GM19239 (cell line): ENCODE measurements around the gene NRARP.

Experiments
- DNase-seq: peaks from one replicate; pipeline ENCODE4 v3.0.0; 2011; ENCODE audit warnings: low spot score; ENCODE audit not compliant: insufficient read length
- FAIRE-seq: peaks from 2 replicates; lab custom pipeline; 2011; peaks lifted over from hg19 to GRCh38; lab: Jason Lieb, UNC

Gene NRARP

DNA sequence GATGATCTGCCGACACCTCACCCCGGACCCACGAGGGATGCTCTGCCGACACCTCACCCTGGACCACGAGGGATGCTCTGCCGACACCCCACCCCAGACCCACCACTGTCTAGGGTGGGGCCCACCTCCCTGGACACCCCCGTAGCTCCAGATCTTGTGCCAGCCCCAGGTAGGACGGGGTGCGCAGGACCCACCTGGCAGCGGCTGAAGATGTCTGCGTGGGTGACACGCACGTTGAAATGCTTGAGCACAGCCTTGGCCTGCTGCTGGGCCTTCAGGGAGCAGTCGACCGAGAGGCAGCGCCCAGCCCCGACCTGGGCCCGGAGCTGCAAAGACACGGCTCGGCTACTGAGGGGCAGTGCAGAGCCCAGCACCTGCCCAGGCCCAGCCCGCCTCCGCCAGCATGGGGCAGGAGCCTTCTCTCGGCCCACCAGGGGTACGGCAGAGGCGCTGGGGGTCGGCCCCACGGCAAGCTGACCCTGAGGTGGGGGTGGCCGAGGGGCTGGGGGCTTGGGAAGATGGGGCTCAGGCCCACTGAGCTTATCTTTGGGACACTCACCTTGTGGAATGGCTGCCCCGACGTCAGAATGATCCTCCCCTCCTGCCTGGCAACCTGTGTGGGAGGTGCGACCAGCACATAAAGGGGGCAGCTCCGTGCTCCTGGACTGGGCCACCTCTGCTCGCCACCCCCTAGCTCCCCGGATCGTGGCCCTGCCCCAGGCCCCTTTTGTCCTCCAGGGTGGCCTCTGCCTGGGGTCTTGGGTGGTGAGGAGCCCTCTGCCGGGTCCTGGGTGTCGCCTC lies 21.7 kb upstream of the NRARP start:
- DNase-seq (no peak), FAIRE-seq (no peak)

DNA sequence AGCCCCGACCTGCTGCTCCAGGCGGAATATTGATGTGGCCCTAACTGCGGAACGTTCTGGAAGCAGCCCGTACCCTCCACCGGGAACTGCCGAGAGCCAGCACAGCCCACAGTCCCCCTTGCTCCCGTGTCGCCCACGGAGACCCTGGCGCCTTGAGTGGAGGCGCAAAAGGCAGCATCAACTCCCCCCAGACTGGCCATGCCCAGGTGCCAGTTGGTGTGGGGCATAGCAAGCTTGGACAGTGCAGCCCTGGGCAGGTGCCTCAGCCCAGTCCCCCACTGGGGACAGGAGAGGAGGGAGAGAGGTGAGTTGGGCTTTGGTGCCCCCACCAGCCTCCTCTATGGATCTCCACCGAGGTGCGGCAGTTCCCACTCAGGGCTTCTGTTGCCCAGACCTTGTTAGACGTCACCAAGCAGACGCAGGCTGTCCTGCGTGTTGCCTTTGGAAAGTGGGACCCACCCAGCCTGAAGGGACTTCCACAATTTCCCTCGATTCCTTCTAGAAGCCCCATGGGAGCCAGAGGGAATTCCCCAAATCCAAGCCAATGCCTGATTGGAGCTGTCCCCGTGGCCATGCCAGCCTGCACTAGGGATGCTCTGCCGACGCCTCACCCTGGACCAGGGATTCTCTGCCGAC lies 19.8 kb upstream of the NRARP start:
- FAIRE-seq = no peak
- DNase-seq = no peak

DNA sequence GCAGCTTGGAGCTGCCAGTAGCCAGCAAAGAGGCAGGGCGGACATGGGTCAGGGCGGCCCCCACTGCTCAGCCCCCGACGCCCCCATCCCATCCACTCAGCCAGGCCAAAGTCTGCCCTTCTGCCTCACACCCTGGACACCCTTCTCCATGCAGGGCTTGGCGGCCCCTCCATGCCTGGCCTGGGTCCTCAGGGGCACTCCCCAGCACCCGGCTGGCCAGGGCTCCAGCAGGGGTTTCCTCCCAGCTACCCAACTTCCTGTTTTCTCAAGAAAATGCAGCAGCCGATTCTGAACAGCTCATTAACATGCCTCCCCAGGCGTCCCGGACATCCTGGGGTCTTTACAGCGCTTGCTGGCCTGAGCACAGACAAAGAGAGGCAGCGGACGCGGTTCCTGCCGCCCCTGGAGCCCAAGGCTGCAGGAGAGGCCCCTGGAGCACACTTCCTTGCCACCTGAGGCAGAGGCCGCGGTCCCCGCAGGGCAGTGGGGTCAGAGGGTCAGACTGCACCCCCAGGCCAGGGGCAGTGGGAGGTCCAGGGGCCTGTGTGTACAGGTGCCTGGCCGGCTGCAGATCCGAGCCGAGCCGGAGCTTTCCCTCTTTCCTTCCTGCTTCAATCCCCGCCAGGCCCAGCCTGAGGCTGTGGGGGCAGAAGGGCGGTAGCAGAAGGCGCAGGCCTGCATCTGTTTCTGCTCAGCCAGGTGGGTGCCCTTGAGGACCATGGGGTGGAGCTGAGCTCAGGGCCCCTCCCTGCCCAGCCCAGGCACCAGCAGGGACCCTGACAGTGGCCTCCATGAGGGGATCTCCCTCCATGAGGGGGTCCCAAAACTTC lies 18.7 kb upstream of the NRARP start:
- DNase-seq (peak; percentile 63), FAIRE-seq (no peak)

DNA sequence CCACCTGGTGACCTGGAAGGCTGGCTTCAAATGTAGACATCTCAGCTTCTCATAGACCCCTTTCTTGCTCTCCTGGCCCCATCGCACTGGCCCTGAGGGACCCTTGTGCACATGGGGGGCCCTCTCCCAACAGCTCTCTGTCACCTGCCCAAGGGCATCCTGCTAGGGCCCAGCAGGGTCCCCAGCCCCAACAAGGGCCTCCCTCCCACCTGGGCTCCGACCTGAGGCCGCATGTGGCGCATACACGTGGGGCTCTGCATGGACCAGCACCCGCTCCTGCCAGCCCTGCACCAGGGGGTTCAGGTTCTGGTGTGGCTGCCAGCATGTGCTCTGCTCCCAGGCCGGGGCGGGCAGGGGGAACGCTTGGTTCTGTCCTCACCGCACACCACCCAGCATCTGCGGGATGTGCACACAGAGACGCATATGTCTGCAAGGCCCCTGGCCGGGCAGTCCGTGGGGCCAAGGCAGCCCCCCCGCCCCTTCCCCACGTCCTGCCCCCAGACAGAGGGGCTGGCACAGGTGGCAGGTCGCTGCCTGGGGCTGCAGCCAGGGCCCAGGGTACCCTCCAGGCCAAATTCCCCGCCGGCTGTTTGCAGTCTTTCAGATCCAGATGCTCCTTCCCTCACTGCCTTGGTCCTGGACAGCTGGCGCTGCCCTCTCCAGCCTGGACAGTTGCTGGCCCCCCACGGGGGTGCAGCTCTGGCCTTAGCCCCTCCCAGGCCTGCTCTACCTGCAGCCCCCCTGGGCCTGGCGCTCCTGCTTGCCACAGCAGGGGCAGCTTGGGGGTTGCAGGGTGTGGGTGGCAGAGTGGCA lies 17.9 kb upstream of the NRARP start:
- FAIRE-seq (no peak), DNase-seq (no peak)

DNA sequence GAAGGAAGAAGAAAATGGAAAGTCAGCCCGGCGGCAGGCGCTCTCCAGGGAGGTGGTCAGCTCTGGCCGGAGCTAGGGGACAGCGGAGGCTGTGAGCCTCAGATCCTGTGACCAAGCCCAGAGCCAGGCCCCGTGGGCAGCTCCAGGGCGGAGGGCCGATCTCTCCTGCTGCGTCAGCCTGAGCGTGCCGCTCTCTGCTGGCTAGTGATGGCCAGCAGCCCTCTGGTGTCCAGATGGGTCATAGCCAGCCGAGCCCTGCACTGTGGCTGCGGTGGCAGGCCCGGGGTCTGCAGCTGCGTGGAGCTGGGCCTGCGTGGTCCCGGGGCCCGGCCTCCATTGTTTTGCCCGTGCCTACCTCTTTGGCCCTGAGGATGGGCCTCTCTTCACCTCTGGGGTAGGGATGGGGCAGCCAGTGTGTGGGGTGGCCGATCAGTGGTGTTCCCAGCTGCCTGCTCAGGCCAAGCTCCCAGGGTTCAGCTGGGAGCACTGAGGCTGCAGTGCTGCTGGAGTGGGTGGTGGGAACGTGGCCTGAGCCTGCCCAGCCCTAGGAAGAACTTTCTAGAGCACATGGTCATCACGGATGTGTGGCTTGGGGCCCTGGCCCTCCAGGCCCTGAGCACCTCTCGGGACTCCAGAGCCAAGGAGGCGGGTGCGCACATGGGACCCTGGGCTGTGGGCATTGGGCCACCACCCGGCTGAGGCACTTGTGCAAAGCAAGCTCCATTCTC lies 17.1 kb upstream of the NRARP start:
- DNase-seq (no peak), FAIRE-seq (no peak)

DNA sequence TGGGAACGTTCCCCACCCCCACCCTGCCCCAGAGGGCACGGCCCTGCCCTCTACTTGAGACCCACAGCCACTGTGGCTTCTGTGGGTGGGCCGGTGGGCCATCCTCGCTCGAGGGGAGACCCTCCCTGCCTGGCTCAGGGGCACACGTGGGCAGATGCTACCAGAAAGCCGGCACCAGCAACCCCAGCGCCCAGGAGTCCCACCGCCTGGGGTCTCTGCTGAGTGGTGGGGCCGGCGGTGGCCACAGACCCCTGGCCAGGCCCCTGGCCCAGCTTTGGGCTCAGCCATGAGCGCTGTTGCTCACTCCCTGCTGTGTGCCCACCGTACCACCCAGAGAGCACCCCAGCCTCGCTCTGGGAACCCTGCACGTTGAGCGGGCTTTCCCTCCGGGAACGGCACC lies 16.5 kb upstream of the NRARP start:
- no peak for DNase-seq
- no peak for FAIRE-seq

DNA sequence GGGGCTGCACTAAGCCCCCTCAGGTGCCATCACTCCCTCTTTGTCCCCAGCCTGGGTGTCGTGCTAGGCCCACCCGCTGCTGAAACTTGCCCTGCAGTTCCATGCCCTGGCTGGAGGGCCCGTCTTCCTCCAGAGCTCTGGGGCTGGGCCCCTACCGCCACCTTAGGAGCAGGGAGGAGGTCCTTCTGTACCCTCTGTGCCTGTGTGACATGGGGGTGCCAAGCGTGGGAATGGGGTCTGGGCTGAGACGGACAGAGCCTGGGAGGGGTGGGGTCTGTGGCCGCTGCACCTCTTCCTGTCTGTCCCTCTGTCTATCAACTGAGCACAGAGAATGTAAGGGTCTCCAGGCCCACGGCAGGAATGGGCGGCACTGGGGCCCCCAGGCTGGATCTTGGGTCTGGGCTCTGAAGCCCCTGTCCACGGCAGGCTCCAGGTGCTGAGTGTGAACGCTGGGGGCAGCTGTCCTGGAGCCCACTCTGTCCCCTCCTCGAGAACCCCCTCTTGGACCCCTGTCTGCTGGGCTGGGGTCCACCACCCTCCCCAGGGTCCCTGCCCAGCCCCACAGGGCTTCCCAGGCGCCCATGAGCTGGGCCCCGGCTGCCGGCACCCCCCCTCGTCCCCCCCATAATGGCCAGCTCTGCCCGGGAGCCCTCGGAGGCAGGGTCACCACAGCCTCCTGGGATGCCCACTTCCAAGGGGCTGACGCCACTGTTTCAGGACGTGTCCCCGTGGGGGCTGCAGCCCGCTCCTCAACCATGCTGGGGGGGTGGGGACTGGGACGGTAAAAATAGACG lies 15.8 kb upstream of the NRARP start:
- DNase-seq (no peak), FAIRE-seq (no peak)

DNA sequence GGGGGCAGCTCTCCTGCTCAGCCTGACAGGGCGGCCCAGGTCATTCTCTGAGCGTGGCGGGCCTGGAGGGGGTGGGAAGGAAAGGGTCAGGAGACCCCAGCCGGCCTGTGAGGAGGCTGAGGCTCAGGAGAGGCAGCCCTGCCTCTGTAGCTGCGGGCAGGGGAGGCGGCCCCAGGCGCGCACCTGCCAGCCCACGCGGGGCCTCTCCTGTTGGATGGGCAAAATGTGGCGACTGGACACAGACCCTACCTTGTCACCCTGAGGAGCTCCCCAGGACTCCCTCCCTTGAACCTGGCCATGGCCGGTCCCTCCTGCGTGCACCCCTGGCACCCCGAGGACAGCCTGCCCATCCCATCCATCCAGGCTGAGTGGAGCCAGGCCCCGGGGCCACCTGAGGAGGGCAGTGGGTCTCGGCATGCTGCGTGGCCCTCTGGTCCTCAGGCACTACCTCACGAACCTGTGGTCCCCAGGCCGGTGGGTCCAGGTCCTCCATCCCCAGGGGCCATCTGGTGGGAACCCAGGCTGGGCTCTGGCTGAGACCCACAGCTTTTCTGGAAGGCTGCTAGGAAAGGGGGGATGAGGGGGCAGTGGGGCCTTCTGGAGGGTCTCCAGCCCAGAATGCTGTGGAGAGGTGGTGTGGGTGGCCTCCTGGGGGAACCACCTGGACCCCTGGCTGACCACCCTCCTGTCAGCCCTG lies 15.1 kb upstream of the NRARP start:
- DNase-seq (no peak), FAIRE-seq (no peak)

DNA sequence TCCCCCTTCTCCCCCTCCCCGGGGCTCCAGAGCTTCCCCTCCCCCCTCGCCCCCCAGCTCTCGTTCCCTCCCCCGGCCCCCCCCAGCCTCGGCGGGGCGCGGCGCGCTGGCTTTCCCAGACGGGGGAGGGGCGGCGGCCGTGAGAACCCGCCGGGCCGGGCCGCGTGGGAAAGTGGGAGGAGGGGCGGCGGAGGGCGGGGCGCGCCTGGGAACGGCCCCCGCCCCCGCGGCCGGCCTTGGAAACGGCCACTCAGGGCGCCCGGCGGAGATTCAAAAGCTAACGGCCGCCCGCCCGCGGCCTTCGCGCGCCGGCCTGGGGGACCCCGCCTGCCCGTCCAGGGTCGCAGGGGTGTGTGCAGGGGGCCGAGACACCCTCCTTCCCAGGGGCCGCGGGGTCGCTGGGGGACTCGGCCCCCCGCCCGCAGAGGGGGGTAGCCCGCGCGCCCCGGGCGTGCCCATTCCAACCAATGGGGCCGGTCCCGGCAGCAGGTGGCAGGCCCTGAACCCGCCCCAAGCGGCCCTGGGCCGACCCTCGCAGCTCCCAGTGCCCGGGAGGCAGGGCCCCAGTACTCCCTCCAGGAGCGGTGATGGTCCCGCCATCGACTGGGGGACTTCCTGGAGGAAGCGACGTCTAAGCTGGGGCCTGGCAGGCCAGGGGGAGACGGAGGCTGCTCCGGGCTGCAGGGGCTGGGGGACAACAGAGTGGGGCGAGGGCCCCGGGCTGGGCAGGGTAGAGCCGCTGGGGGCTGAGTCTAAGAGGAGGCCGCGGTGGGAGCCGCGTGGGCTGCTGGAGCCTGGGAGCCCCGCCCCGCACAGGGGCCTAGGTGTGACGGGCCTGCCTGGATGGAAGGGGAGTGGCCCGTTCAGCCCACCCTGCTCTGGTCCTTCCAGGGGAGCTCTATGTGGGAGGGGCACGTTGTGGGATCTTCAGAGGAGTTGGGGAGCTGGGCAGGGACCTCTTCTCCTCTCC lies 14.2 kb upstream of the NRARP start:
- DNase-seq = peak; percentile 84
- FAIRE-seq = no peak

DNA sequence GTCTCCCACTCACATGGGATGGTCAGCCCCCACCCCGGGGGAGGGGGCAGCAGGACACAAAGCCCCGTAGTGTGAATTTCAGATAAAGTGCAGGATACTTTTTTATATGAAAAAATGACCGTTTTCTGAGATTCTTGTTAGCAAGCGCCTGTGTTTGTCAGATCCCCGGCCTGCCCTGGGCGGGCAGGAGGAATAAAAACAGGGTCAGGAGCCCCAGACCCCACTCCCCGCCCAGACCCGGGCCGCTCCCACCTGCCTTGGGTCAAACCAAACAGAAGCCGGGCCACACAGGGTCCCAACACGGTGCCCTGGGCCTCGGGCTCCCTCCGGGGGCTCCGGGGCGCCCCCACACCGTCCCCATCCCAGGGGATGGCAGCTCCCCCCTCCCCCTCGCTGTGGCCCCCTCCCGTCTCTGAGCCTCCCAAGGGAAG lies 13.5 kb upstream of the NRARP start:
- DNase-seq (no peak), FAIRE-seq (no peak)

DNA sequence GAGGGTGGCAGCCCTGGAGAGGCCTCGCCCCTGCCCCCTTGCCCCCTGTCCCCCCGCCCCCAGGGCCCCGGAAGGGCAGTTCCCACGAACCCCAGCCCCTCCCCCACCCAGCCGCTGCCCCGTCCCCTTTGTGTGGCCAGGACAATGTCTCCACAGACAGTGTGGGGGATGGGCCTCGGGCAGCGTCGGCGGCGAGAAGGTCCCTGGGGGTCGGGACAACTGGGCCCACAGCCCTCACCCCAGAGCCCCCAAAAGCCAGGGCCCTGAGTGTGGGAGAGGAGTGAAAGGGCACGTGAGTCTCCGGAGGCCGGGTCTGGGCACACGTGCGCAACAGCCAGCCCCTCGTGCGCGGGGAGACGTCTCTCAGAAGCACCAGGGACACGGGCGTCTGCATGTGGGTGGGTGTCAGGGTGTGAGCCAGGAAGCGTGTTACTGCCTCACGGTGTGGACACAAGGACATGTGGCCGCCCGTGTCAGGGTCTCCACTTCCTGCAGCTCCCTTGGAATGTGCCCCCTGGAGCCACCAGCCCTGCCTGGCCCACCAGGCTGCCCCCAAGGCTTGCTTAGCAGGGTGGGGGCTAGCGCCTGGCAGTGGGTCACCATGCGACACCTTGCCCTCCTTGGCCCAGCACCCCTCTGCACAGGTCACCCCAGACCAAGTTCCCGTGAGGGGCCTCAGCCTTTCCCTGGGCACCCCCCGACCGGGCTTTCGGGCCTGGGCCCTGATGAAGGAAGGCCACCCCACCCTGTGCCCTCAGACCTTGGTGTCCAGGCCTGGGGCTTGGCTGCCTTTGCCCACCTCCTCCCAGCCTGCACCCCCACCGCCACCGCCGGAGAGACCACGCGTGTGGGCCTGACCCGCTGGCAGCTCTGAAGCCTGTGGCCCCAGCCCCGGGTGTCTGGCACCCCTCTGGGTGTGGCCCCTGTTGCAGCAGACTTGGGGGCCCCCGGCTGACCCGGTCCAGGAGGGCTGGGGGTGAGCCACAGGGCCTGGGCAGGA lies 12.8 kb upstream of the NRARP start:
- FAIRE-seq = no peak
- peak; percentile 23 for DNase-seq

DNA sequence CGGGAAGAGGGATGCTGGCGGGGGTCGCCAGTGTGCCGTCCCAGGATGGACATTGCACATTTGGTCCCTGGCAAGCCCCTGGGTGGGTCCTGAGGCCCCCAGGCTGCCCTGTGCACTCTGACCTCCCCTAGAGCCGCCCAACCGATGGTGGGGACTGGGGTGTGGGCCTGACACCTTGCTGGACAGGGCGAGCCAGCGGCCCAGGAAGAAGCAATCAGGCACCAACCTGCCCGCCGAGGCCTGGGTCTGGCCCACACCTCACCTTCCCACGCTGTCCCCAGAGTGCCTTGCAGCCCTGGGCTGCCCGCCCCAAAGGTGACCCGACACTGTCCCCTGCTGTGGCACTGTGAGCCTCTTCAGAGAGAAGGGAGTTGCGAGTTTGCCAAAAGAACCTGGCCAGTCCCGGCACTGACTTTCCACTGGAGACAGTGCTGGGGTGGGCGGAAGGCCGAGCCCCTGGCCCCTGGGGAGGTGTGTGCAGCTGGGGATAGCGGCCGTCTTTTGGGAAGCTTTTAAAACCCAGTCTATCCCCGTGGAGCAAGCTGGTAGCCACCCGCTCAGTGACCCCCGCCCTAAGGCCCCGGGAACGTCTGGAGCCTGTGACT lies 12.0 kb upstream of the NRARP start:
- no peak for FAIRE-seq
- DNase-seq = no peak

DNA sequence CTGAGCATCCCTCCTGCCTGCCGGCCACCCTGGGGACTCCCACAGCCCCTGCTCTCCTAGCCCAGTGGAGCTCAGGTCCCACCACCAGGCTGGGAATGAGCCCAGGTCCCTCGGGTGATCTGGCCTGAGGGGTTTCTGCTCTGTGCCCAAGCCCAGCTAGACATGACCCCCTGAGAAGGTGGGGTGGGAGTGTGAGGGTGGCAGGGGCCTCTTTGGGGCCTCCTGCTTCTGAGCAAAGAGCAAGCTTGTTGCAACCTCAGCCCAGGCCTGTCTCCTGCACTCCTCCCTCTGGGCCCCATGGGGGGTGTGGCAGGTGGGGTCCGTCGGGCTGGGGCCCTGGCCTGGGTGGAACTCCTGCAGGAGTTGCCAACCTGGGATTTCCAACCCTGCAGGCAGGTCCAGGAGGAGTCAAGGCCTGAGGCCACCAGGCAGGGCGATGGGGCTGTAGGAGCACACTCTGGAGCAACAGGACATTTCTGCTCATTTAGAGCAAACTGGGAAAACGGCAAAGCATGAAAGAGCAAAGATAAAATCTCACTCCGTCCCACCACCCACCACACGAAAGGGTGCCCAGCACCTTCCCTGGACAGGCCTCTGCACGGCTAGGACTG lies 11.4 kb upstream of the NRARP start:
- DNase-seq = no peak
- FAIRE-seq = no peak

DNA sequence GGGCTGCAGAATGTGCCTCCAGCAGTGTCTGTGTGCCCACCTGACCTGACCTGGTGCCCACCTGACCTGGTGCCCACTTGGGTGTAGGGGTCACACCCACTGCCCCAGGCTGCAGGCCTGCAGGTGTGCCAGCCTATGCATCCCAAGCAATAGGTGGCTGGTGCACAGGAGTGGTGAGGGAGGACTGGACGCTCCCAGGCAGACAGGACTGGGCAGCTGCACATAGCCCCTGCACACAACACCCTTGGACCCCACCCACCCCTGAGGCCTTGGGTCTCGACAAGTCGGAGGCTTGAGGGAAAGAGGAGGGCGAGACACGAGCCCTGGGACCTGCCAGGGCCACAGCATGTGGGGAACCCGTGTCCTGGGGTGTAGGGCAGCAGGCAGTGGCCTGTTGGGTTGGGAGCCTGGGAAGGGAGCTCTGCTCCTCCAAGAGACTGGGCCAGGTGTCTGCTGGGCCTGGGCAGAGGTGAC lies 10.8 kb upstream of the NRARP start:
- DNase-seq = peak; percentile 12
- FAIRE-seq = no peak
